Panc1 (cell line): Measurements from ENCODE around the gene RUNX1.

ENCODE experiments used
- TCF7L2 ChIP-seq: IDR thresholded peaks from 2 replicates; pipeline ENCODE4 v1.6.1; 2011; ENCODE audit warnings: mild to moderate bottlenecking, low read depth, low read length, inconsistent platforms
- TF ChIP-seq, protein P1 (sequence below): fragments of 450-650 bp; IDR thresholded peaks from 2 replicates; pipeline ENCODE4 v1.5.1; 2017; ENCODE audit warnings: mild to moderate bottlenecking

- TF ChIP-seq, protein P1, sequence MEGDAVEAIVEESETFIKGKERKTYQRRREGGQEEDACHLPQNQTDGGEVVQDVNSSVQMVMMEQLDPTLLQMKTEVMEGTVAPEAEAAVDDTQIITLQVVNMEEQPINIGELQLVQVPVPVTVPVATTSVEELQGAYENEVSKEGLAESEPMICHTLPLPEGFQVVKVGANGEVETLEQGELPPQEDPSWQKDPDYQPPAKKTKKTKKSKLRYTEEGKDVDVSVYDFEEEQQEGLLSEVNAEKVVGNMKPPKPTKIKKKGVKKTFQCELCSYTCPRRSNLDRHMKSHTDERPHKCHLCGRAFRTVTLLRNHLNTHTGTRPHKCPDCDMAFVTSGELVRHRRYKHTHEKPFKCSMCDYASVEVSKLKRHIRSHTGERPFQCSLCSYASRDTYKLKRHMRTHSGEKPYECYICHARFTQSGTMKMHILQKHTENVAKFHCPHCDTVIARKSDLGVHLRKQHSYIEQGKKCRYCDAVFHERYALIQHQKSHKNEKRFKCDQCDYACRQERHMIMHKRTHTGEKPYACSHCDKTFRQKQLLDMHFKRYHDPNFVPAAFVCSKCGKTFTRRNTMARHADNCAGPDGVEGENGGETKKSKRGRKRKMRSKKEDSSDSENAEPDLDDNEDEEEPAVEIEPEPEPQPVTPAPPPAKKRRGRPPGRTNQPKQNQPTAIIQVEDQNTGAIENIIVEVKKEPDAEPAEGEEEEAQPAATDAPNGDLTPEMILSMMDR: no peak
- TF ChIP-seq TCF7L2: no peak
Measured at GRCh38 chr21:34887105-34887442, 162.0 kb downstream of the RUNX1 start.
